Activated CD4-positive, alpha-beta T cell treated with anti-CD3 and anti-CD28 coated beads, Interleukin-2, Interleukin-4, amounts not matched to agents 100 ng/mL and 50 ng/mL, durations not matched to agents 16 hours and 8 hours (primary cell): ENCODE results near the gene NECAB3.
"Not testable (repeated sequence)": the region's sequence is repeated elsewhere in the genome, so short reads cannot be mapped to it uniquely, and the experiment has no call there.

Source experiments
- DNase-seq: peaks from one replicate; pipeline ENCODE4 v3.0.0-alpha.2; 2020; ENCODE audit warnings: low spot score

The NECAB3 gene

GRCh38 chr20:33648396-33649004 lies 25.7 kb downstream of the NECAB3 start:
- no peak for DNase-seq

GRCh38 chr20:33647603-33648395 lies 26.4 kb downstream of the NECAB3 start:
- peak; percentile 22 for DNase-seq

- not testable (repeated sequence) for DNase-seq
Observed at GRCh38 chr20:33646959-33647602, 27.1 kb downstream of the NECAB3 start.

- no peak for DNase-seq
Observed at GRCh38 chr20:33646191-33646590, 28.0 kb downstream of the NECAB3 start.

- DNase-seq, result no peak
Observed at GRCh38 chr20:33645396-33645795, 28.8 kb downstream of the NECAB3 start.

- no peak for DNase-seq
Observed at GRCh38 chr20:33645072-33645358, 29.2 kb downstream of the NECAB3 start.

GRCh38 chr20:33644313-33645071 lies 29.7 kb downstream of the NECAB3 start:
- DNase-seq, result no peak

GRCh38 chr20:33640287-33640686 lies 33.9 kb downstream of the NECAB3 start:
- DNase-seq, result no peak

GRCh38 chr20:33636776-33637175 lies 37.5 kb downstream of the NECAB3 start:
- DNase-seq, result no peak

GRCh38 chr20:33635341-33635740 lies 38.9 kb downstream of the NECAB3 start:
- no peak for DNase-seq

- DNase-seq, result not testable (repeated sequence)
Observed at GRCh38 chr20:33631910-33632309, 42.3 kb downstream of the NECAB3 start.

- DNase-seq, result no peak
Observed at GRCh38 chr20:33630507-33630906, 43.7 kb downstream of the NECAB3 start.

GRCh38 chr20:33629979-33630378 lies 44.2 kb downstream of the NECAB3 start:
- no peak for DNase-seq

GRCh38 chr20:33629533-33629932 lies 44.7 kb downstream of the NECAB3 start:
- no peak for DNase-seq

GRCh38 chr20:33627577-33628216 lies 46.5 kb downstream of the NECAB3 start:
- DNase-seq, result no peak

GRCh38 chr20:33626190-33626589 lies 48.0 kb downstream of the NECAB3 start:
- no peak for DNase-seq

GRCh38 chr20:33624399-33624798 lies 49.8 kb downstream of the NECAB3 start:
- no peak for DNase-seq

GRCh38 chr20:33622705-33623365 lies 51.4 kb downstream of the NECAB3 start:
- DNase-seq, result no peak

GRCh38 chr20:33621717-33622400 lies 52.4 kb downstream of the NECAB3 start:
- DNase-seq, result no peak

GRCh38 chr20:33612001-33612400 lies 62.2 kb downstream of the NECAB3 start:
- no peak for DNase-seq

GRCh38 chr20:33611106-33611505 lies 63.1 kb downstream of the NECAB3 start:
- DNase-seq, result no peak
